NCI-H526 (cell line): ENCODE data around the gene ATP2A2.

Experiments
- DNase-seq, 2 experiments: peaks; one replicate each; lab custom pipeline; 2025; lab: John Stamatoyannopoulos, UW

ATP2A2 gene

GRCh38 chr12:110262442-110263388, 18.3 kb upstream of the ATP2A2 start:
- peak in 1 of 2 experiments; percentile 6 for DNase-seq

DNA sequence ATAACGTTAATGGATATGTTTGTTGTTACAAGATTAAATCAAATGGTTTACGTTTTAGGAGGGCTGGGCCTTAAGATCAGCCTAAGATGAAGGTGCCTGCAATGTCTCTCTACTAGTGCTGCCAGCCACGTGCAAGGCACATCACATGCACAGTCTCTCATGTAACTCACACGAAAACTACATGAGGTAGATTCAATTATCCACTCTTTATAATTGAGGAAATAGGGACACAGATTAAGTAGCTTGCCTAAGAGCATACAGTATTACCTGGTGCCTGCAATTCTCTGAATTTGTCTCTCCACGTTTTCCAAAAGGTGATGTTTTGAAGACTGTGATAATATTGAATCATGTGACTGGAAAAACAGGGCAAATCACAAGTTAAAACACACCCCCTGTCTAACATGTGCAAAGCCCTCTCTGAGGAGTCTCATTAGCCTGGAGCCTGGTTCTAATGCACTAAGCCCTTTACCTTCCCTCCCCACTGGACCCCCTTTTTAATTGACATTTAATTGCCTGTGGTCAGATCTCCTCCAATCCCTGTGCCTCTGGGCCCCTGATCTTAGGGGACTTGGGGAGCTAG, 14.6 kb upstream of the ATP2A2 start:
- no peak for DNase-seq

- DNase-seq: no peak
Measured at GRCh38 chr12:110266980-110267620, 13.9 kb upstream of the ATP2A2 start.

DNA sequence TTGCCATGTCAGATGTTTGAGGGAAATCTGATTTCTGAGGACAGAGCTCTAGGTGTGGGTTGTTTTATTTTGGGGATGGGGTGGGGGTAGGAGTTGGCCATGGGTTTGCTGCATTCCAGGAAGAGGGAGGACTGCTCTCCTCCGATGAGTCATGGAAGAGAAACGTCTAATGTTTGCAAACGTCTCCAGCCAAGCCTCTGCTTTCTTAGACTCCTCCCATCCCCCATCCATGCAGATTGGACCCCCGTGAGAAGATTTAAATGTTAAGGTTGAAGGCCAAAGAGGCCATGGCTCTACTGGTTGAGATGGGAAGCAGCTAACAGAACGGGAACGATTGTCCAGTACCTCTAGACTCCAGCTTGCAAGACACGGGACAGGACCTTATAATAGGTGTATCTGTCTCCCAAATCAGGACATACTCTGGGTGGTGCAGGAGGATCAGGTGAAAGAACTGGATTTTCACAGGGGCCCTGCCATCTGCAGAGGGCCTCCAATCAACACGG, 11.4 kb upstream of the ATP2A2 start:
- DNase-seq: no peak

- DNase-seq: peak; percentile 35 to 57
Measured at GRCh38 chr12:110270125-110270962, 10.7 kb upstream of the ATP2A2 start.

DNA sequence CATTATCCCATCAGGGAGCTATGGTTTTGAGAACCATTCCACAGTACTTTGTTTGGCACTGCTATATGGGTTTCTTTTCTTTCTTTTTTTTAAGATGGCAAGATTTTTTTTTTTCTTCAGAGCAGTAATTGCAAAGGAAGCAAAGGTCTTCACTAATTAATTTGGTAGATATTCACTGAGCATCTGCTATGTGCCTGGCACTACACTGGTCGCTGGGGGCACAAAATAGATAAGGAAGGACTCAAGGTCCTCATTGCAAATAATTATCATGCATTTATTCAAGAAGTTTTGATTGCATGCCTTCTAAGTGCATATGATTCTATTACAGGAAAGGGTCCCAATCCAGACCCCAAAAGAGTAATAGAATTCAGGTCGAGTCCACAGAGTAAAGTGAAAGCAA, 10.0 kb upstream of the ATP2A2 start:
- no peak for DNase-seq

- DNase-seq: no peak
Measured at GRCh38 chr12:110277530-110278254, 3.4 kb upstream of the ATP2A2 start.

DNA sequence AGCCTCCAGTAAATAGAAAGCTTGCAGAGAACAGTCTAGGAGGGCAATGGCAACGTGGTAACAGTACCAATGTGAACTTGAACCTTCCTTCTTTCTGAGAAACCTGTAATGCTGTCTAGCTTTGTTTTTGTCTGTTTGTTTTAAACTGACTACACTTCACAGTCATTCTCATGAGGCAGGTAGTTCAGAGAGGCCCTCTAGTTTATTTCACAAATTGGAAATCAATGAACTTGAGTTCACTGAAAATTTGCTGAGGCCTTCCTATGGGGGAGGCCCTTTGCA, 2.9 kb upstream of the ATP2A2 start:
- no peak for DNase-seq

DNA sequence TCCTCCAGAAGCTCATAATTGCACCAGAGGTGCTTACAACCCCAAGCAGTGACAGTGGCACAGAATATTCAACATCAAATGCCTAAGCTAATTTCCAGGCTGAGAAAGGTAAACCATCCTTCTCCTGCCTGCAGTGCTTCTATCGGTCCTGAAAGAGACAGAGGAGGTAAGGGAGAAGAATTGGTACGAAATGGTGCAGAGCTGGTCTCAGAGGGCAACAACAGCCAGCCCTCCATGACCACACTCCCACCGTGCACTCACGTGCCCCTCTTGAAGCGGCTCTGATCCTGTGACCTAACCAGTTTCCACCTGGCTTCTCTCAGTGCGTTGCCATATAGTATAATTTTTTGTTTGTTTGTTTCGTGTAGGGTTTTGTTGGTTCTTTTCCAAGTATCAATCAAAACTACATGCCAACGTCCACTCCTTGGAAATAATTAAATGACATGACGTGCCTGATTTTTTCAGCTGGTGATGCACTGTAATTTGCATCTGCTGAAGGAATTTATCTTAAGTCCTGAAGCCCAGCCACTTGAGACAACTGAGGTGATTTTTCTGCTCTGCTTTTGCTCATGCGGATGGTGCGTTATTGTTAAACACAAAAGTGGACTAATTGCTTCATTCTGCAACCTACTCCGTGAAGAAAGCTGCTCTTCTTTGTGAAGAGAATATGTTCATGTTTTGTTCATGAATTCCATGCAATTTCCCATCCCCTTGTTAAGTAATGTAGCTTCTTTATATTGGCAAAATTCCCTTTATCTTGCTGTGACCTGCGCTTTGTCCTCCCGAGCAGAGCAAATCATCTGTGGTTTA, 1.3 kb upstream of the ATP2A2 start:
- DNase-seq: no peak

DNA sequence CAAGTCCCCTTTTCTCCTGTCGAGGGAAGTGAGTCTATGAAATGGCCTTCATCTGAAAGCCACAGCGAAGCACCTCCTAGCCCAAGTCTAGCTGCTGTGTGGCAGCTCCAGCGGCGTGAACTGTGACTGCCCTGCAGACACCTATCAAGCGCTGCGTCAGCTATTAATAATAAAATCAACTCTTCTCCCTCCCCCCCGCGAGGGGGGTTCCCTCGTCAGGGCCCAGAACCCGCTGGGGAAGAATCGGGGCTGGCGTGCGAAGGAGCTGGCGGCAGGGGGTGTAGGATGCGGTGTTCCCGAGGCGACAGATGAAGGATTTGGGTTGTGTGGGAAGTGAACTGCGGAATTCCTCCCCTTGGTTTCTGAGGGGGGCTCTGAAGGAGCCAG, 662 bp upstream of the ATP2A2 start:
- DNase-seq: peak; percentile 34 to 74

- DNase-seq: peak; percentile 23 to 71
Measured at GRCh38 chr12:110281549-110282299, 677 bp downstream of the ATP2A2 start.

DNA sequence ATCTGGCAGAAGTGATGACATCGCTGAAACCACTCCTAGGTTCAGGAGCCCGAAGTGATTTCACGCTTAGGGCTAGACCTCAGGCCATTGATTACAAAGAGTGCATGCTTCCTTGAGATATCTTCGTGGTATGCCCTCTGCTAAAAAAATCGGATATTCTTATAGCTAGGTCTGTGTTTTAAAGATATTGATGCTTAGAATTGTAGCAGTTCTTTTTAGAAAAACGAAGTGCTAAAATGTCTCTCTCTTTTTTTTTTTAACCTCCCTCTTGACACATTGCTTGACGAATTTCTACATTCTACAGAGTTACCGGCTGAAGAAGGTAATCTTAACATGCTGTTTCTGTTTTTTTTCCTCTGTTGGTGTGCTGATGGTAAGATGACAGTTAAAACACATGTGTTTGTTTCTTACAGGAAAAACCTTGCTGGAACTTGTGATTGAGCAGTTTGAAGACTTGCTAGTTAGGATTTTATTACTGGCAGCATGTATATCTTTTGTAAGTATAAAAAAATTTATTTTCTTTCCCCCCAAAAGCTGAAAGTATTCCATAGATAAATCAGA, 1.3 kb downstream of the ATP2A2 start:
- no peak for DNase-seq

- DNase-seq: no peak
Measured at GRCh38 chr12:110282956-110283817, 2.1 kb downstream of the ATP2A2 start.

DNA sequence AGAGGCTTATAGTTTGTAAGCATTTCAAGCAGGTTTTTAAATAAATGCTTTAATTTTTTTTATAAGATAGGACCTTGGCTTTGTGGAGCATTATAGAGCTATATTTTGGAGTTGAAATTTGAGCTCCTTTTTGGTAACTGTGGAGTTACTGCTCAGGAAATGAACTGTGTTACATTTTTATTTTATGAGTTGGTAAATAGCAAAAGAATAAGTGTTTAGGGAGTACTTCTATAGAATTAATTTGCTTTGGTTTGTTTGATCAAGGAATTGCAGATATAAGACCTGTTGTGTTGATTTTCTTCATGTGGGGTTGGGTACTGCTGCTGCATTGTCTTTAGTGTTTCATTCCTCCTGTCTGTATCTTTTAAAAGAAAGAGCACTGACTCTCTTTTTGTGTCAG, 3.5 kb downstream of the ATP2A2 start:
- DNase-seq: no peak

GRCh38 chr12:110286623-110287022, 5.6 kb downstream of the ATP2A2 start:
- DNase-seq: no peak

DNA sequence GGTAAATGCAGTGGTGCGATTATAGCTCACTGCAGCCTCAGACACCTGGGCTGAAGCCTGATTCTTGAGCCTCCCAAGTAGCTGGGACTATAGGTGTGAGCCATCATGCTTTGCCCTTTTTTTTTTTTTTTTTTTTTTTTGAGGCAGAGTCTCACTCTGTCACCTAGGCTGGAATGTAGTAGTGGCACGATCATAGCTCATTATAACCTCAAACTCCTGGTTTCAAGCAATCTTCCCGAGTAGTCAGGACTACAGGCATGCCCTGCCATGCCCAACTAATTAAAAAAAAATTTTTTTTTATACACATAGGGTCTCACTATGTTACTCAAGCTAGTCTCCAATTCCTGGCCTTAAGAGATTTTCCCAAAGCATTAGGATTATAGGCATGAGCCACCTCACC, 6.9 kb downstream of the ATP2A2 start:
- DNase-seq: no peak

DNA sequence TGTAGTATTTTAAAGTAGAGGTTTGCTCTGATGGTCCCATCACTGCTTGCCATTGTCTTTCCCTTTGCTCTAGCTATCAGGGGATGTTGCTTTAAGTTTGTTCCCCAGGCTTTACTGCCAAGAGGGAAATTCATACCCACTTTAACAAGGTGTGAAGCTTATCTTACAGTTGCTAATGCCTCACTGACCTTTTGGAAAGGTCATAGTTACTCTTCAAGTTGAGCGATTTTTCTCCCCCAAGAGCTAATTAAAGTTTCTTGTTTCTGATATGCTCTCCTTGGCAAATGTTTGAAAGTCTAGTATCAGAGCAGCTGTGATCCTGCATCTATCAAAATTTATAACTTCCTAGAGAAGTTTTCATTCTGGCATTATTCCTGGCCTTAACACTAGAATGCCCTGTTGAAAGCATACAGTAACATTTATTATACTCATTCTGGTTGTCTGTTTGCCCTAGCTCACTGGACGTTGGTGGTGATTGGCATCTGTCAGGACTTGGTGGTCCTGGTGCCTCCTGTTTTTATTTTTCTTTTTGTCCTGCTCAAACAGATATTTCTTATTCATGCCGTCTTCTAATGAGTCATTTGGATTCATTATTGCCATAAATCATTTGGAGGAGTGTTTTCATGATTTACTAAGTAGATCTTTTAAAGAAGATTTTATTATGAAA, 8.1 kb downstream of the ATP2A2 start:
- no peak for DNase-seq

- DNase-seq: no peak
Measured at GRCh38 chr12:110289711-110290078, 8.6 kb downstream of the ATP2A2 start.
